22Rv1 (cell line): Measurements from ENCODE around the gene DSC1.

Experiments used
- H3K27ac ChIP-seq: fragments of 450-650 bp; 2 replicates; pipeline ENCODE4 v1.5.1; 2017
- CTCF ChIP-seq: fragments of 450-650 bp; IDR thresholded peaks from 2 replicates; pipeline ENCODE4 v1.5.1; 2017; ENCODE audit warnings: mild to moderate bottlenecking
- ZFX ChIP-seq: fragments of 450-650 bp; IDR thresholded peaks from 2 replicates; pipeline ENCODE4 v1.6.1; 2017; ENCODE audit warnings: antibody characterized with exemption, borderline replicate concordance

The DSC1 gene

GRCh38 chr18:31104444-31104843 is 58.2 kb downstream of the DSC1 start:
- TF ChIP-seq CTCF (no peak), ZFX (no peak)
- H3K27ac ChIP-seq, result no peak overlapping the region

- TF ChIP-seq CTCF (no peak), ZFX (no peak)
These were observed 59.2 kb downstream of the DSC1 start for GRCh38 chr18:31103423-31103822.

GRCh38 chr18:31102941-31103340 is 59.7 kb downstream of the DSC1 start:
- peak overlapping the region; percentile 69; the same call in 1 of the 2 replicates for H3K27ac ChIP-seq
- TF ChIP-seq ZFX (no peak), CTCF (no peak)

More at GRCh38 chr18:31103423-31103822, 59.2 kb downstream of the DSC1 start:
- no peak overlapping the region for H3K27ac ChIP-seq

GRCh38 chr18:31102025-31102684 is 60.5 kb downstream of the DSC1 start, which contains the start of gene DSC2:
Gene DSC2 (minus strand): TSS chr18:31102421. CDS start chr18:31101971, 450 bp downstream.
- TF ChIP-seq CTCF (peak; percentile 18; the same call in 1 of the 2 replicates), ZFX (no peak)
- H3K27ac ChIP-seq, result peak within 1 kb of the TSS; percentile 69

- no peak for TF ChIP-seq ZFX
- peak; percentile 51 for TF ChIP-seq CTCF
- peak overlapping the region; percentile 69 for H3K27ac ChIP-seq
These were observed 61.3 kb downstream of the DSC1 start for GRCh38 chr18:31101183-31102024.

GRCh38 chr18:31100436-31101182 is 62.0 kb downstream of the DSC1 start:
- peak overlapping the region; percentile 69 for H3K27ac ChIP-seq
- TF ChIP-seq CTCF (no peak), ZFX (no peak)
